ENCODE results near the gene PRKAG2. TPM values are rescaled to one million over a fixed set of nuclear protein-coding genes. Genes with fewer than 3 reads are reported as not detected.

PRKAG2 gene
- total RNA-seq, 1 donor from 2014 or later = 15.7 TPM

- Mint-ChIP-seq H3K27me3 (ENCODE audit: low read depth) (peaks cover 8% of the 10 kb centered on the region), H3K27ac (no peak overlapping the region), H3K36me3 (no peaks in the 10 kb centered on the region), H3K9me3 (no peaks in the 10 kb centered on the region), H3K4me1 (peaks cover 5% of the 10 kb centered on the region), H3K4me3 (no peak overlapping the region)
- DNase-seq (ENCODE audit: low spot score in 2 of 2, unreplicated experiment in 2 of 2) = no peak
- TF ChIP-seq CTCF (IDR thresholded peaks at IDR 0.05; ENCODE audit: unreplicated experiment) = no peak
Measured at GRCh38 chr7:151835636-151836035, 41.3 kb downstream of the PRKAG2 start.

- TF ChIP-seq CTCF (IDR thresholded peaks at IDR 0.05; ENCODE audit: unreplicated experiment) = no peak
- peaks cover 5% of the 10 kb centered on the region for H3K4me1 Mint-ChIP-seq
- H3K9me3 Mint-ChIP-seq = no peaks in the 10 kb centered on the region
- no peaks in the 10 kb centered on the region for H3K36me3 Mint-ChIP-seq
- H3K27ac Mint-ChIP-seq = no peak overlapping the region
- no peak overlapping the region for H3K4me3 Mint-ChIP-seq
- peaks cover 8% of the 10 kb centered on the region for H3K27me3 Mint-ChIP-seq (ENCODE audit: low read depth)
- DNase-seq (ENCODE audit: low spot score in 2 of 2, unreplicated experiment in 2 of 2) = no peak
Measured at GRCh38 chr7:151834271-151835035, 42.5 kb downstream of the PRKAG2 start.

GRCh38 chr7:151833691-151834090, 43.2 kb downstream of the PRKAG2 start:
- peaks cover 5% of the 10 kb centered on the region for H3K4me1 Mint-ChIP-seq
- no peak overlapping the region for H3K27ac Mint-ChIP-seq
- H3K36me3 Mint-ChIP-seq = no peaks in the 10 kb centered on the region
- no peak for TF ChIP-seq CTCF (IDR thresholded peaks at IDR 0.05; ENCODE audit: unreplicated experiment)
- no peak for DNase-seq (ENCODE audit: low spot score in 2 of 2, unreplicated experiment in 2 of 2)
- peaks cover 10% of the 10 kb centered on the region for H3K27me3 Mint-ChIP-seq (ENCODE audit: low read depth)
- no peaks in the 10 kb centered on the region for H3K9me3 Mint-ChIP-seq
- no peak overlapping the region for H3K4me3 Mint-ChIP-seq

GRCh38 chr7:151833213-151833651, 43.7 kb downstream of the PRKAG2 start:
- peaks cover 11% of the 10 kb centered on the region for H3K27me3 Mint-ChIP-seq (ENCODE audit: low read depth)
- H3K36me3 Mint-ChIP-seq = no peaks in the 10 kb centered on the region
- H3K27ac Mint-ChIP-seq = no peak overlapping the region
- H3K4me1 Mint-ChIP-seq = peaks cover 5% of the 10 kb centered on the region
- TF ChIP-seq CTCF (IDR thresholded peaks at IDR 0.05; ENCODE audit: unreplicated experiment) = no peak
- H3K4me3 Mint-ChIP-seq = no peak overlapping the region
- no peak for DNase-seq (ENCODE audit: low spot score in 2 of 2, unreplicated experiment in 2 of 2)
- H3K9me3 Mint-ChIP-seq = no peaks in the 10 kb centered on the region

GRCh38 chr7:151832656-151833055, 44.3 kb downstream of the PRKAG2 start:
- no peak for TF ChIP-seq CTCF (IDR thresholded peaks at IDR 0.05; ENCODE audit: unreplicated experiment)
- no peak overlapping the region for H3K4me3 Mint-ChIP-seq
- DNase-seq (ENCODE audit: low spot score in 2 of 2, unreplicated experiment in 2 of 2) = no peak
- no peak overlapping the region for H3K27ac Mint-ChIP-seq
- H3K4me1 Mint-ChIP-seq = peaks cover 5% of the 10 kb centered on the region
- peaks cover 15% of the 10 kb centered on the region for H3K27me3 Mint-ChIP-seq (ENCODE audit: low read depth)
- H3K9me3 Mint-ChIP-seq = no peaks in the 10 kb centered on the region
- no peaks in the 10 kb centered on the region for H3K36me3 Mint-ChIP-seq
